Panc1 (cell line): ENCODE results near the gene NTM.

Source experiments
- TF ChIP-seq, protein P1 (sequence below): fragments of 450-650 bp; IDR thresholded peaks from 2 replicates; pipeline ENCODE4 v1.5.1; 2017; ENCODE audit warnings: mild to moderate bottlenecking
- TF ChIP-seq, protein P2 (sequence below), 2 experiments: IDR thresholded peaks; 2 replicates each; pipeline ENCODE4 v1.6.1; 2011 to 2012; ENCODE audit warnings: low read depth in 2 of 2, control low read depth in 1 of 2, low read length in 1 of 2, mild to moderate bottlenecking in 1 of 2, moderate library complexity in 1 of 2; ENCODE audit not compliant: insufficient read depth in 1 of 2

DNA sequence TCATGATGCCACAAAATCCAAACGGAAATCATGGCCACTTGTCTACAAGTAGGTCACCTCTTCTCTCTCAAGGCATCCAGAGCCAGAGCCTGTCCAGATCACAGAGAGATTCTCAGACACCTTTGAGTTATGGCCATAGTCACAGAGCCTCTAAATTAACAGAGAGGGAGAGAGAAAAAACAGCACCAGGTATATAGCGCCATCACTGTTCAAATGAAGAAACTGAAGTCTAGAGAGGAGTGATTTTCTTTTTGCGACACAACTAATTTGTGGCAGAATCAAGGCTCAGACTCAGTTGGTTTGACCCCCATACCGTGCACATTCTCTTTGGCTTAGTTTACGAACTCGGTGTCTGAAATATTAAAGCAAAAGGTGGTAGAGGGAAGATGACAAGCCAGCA, 512.9 kb downstream of the NTM start:
- TF ChIP-seq, protein P1, sequence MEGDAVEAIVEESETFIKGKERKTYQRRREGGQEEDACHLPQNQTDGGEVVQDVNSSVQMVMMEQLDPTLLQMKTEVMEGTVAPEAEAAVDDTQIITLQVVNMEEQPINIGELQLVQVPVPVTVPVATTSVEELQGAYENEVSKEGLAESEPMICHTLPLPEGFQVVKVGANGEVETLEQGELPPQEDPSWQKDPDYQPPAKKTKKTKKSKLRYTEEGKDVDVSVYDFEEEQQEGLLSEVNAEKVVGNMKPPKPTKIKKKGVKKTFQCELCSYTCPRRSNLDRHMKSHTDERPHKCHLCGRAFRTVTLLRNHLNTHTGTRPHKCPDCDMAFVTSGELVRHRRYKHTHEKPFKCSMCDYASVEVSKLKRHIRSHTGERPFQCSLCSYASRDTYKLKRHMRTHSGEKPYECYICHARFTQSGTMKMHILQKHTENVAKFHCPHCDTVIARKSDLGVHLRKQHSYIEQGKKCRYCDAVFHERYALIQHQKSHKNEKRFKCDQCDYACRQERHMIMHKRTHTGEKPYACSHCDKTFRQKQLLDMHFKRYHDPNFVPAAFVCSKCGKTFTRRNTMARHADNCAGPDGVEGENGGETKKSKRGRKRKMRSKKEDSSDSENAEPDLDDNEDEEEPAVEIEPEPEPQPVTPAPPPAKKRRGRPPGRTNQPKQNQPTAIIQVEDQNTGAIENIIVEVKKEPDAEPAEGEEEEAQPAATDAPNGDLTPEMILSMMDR, result no peak
- TF ChIP-seq, protein P2, sequence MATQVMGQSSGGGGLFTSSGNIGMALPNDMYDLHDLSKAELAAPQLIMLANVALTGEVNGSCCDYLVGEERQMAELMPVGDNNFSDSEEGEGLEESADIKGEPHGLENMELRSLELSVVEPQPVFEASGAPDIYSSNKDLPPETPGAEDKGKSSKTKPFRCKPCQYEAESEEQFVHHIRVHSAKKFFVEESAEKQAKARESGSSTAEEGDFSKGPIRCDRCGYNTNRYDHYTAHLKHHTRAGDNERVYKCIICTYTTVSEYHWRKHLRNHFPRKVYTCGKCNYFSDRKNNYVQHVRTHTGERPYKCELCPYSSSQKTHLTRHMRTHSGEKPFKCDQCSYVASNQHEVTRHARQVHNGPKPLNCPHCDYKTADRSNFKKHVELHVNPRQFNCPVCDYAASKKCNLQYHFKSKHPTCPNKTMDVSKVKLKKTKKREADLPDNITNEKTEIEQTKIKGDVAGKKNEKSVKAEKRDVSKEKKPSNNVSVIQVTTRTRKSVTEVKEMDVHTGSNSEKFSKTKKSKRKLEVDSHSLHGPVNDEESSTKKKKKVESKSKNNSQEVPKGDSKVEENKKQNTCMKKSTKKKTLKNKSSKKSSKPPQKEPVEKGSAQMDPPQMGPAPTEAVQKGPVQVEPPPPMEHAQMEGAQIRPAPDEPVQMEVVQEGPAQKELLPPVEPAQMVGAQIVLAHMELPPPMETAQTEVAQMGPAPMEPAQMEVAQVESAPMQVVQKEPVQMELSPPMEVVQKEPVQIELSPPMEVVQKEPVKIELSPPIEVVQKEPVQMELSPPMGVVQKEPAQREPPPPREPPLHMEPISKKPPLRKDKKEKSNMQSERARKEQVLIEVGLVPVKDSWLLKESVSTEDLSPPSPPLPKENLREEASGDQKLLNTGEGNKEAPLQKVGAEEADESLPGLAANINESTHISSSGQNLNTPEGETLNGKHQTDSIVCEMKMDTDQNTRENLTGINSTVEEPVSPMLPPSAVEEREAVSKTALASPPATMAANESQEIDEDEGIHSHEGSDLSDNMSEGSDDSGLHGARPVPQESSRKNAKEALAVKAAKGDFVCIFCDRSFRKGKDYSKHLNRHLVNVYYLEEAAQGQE (IDR thresholded peaks at IDR 0.05; ENCODE audit: insufficient read depth in 1 of 2, low read depth in 2 of 2, low read length in 1 of 2), result no peak
